Lung (tissue), 12 donors: ENCODE results near the gene SSU72. TPM values are rescaled to one million over a fixed set of nuclear protein-coding genes. Genes with fewer than 3 reads are reported as not detected.

Source experiments
- ATAC-seq: fragments of 200-7000 bp; cut with Tn5 transposase; one replicate; pipeline ENCODE4 v1.9.1; 2020; ENCODE audit warnings: moderate number of reproducible peaks; ENCODE audit not compliant: insufficient read depth, low FRiP score
- DNase-seq, 3 donors: peaks; one replicate each; pipeline ENCODE4 v3.0.0-alpha.2; 2013 to 2017
- H3K27ac ChIP-seq, 2 donors: one replicate each; pipeline ENCODE4 v1.5.1; 2013; ENCODE audit warnings: mild to moderate bottlenecking in 2 of 2, moderate library complexity in 2 of 2, control low read depth in 1 of 2, inconsistent platforms in 1 of 2, low read depth in 1 of 2, low read length in 1 of 2
- H3K27me3 ChIP-seq, 3 donors: one replicate each; pipeline ENCODE4 v1.5.1; 2013; ENCODE audit warnings: low read length in 2 of 3; ENCODE audit not compliant: control insufficient read depth in 3 of 3, insufficient read depth in 3 of 3
- H3K36me3 ChIP-seq, 4 donors: one replicate each; pipeline ENCODE4 v1.5.1; 2013; ENCODE audit warnings: low read length in 4 of 4, mild to moderate bottlenecking in 1 of 4, moderate library complexity in 1 of 4; ENCODE audit not compliant: control insufficient read depth in 4 of 4, insufficient read depth in 4 of 4
- H3K4me1 ChIP-seq, 5 donors: one replicate each; pipeline ENCODE4 v1.5.1; 2013; ENCODE audit warnings: low read length in 5 of 5, mild to moderate bottlenecking in 2 of 5, moderate library complexity in 1 of 5; ENCODE audit not compliant: control insufficient read depth in 5 of 5, insufficient read depth in 5 of 5
- H3K4me3 ChIP-seq: one replicate; pipeline ENCODE4 v1.5.1; 2013; ENCODE audit warnings: mild to moderate bottlenecking, control low read depth, moderate library complexity
- H3K9ac ChIP-seq, 2 donors: one replicate each; pipeline ENCODE4 v1.5.1; 2013; ENCODE audit warnings: low read length in 2 of 2, control low read depth in 1 of 2; ENCODE audit not compliant: insufficient read depth in 1 of 2
- H3K9me3 ChIP-seq, 4 donors: one replicate each; pipeline ENCODE4 v1.5.1; 2013; ENCODE audit warnings: low read length in 3 of 4, mild to moderate bottlenecking in 1 of 4, moderate library complexity in 1 of 4; ENCODE audit not compliant: control insufficient read depth in 4 of 4, insufficient read depth in 3 of 4
- whole genome bisulfite sequencing, 2 donors: extraction: QIAGEN DNeasy Blood & Tissue Kit; methylation state at CpG; one replicate each; pipeline ENCODE4 v1.1.7; 2013; 5-methylcytosine and 5-hydroxymethylcytosine counted together
- polyA plus RNA-seq, 2 donors: library from polyadenylated mRNA; stranded (reverse); fragments of 200-250 nt; gene quantifications; one replicate each; pipeline ENCODE4 v1.2.1, GENCODE V29; 2013
- total RNA-seq, 2 donors: library from RNA; depleted of rRNA in 1 of 2; stranded (reverse); fragments of >200 nt in 1 of 2; gene quantifications; one replicate each; pipeline ENCODE4 v1.2.1, GENCODE V29; 2014 to 2021
- TF ChIP-seq, protein P1 (sequence below): IDR thresholded peaks from 2 replicates; pipeline ENCODE4 v1.5.1; 2012; ENCODE audit warnings: mild to moderate bottlenecking; ENCODE audit errors: control extremely low read depth, extremely low read depth
- donor health status: control.
- donor health status: control.
- donor health status: Bipolar disorder and iron deficiency.
- donor health status: healthy.
- donor health status: DM: yes; HTN: yes; CAD: no.

Gene SSU72
- total and polyA plus RNA-seq, 4 donors: 63.7 to 128 (median 100) TPM

DNA sequence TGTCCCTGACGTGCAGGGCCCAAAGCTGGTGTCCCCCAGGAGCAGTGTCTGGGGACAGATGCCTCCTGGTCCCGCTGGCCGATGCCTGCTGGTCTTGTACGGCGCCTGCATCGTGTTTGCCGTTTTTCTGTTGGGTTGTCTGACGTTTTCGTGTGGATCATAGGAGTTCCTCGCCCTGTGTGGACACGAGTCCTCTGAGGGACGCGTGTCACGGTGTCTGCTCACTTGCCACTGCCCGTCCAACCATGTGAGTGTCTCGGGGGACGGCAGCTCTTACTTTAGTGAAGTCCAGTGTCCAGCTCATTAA, 48.1 kb upstream of the SSU72 start:
- TF ChIP-seq, protein P1, sequence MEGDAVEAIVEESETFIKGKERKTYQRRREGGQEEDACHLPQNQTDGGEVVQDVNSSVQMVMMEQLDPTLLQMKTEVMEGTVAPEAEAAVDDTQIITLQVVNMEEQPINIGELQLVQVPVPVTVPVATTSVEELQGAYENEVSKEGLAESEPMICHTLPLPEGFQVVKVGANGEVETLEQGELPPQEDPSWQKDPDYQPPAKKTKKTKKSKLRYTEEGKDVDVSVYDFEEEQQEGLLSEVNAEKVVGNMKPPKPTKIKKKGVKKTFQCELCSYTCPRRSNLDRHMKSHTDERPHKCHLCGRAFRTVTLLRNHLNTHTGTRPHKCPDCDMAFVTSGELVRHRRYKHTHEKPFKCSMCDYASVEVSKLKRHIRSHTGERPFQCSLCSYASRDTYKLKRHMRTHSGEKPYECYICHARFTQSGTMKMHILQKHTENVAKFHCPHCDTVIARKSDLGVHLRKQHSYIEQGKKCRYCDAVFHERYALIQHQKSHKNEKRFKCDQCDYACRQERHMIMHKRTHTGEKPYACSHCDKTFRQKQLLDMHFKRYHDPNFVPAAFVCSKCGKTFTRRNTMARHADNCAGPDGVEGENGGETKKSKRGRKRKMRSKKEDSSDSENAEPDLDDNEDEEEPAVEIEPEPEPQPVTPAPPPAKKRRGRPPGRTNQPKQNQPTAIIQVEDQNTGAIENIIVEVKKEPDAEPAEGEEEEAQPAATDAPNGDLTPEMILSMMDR: no peak
- Histone ChIP-seq H3K27me3 (no peaks in the 10 kb centered on the region), H3K27ac (no peak overlapping the region), H3K9me3 (no peaks in the 10 kb centered on the region), H3K4me1 (peaks cover 0 to 9% (median 0%) of the 10 kb centered on the region in 5 donors), H3K36me3 (peaks cover 0 to 23% (median 13%) of the 10 kb centered on the region in 4 donors), H3K9ac (no peak overlapping the region), H3K4me3 (no peak overlapping the region)
- ATAC-seq (no peak), DNase-seq (no peak)
- 93 to 96% methylated on average over 17 of the region's 17 CpGs for WGBS, 2 donors

DNA sequence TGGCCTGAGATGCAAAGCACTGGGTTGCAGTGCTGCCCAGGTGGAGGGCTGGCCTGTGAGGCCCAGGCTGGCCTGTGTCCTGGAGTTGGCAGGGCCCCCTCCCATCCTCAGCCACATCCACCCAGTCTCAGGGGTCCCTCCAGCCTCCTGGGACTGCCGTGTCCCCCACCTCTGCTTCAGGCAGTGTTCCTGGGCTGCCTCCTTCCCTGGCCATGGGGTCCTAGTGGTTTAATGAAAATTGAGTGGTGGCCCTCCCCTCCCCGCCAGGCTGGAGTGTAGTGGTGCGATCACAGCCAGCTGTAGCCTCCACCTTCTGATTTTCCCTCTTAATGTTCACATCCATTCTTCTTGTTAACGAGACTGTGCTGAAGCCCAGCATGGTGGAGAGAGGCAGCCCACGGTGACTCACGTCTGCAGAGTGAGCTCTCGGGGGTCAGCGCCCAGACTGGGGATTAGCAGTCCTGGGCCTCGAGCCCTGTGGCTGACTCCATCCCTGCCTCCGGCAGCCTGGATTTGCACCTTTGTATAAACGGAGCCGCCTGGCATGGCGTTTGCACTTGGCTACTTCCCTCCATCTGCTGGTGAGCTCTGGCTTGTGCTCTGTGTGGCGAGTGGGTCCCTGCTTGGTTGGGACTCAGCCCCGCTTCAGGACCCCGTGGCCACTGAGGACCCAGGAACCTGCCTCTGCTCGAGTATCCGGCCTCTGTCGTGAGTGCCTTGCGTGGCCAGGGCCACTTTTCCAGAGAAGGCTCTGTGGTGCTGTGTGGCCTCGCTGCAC, 47.5 kb upstream of the SSU72 start:
- no peak for DNase-seq
- no peak overlapping the region for H3K27ac ChIP-seq
- WGBS, 2 donors: 87 to 94% methylated on average over 21 of the region's 21 CpGs
- no peak overlapping the region for H3K9ac ChIP-seq
- no peak for ATAC-seq
- peaks cover 0 to 11% (median 0%) of the 10 kb centered on the region in 5 donors for H3K4me1 ChIP-seq
- TF ChIP-seq, protein P1: no peak
- H3K27me3 ChIP-seq: no peaks in the 10 kb centered on the region
- peaks cover 0 to 21% (median 14%) of the 10 kb centered on the region in 4 donors for H3K36me3 ChIP-seq
- no peak overlapping the region for H3K4me3 ChIP-seq
- no peaks in the 10 kb centered on the region for H3K9me3 ChIP-seq

DNA sequence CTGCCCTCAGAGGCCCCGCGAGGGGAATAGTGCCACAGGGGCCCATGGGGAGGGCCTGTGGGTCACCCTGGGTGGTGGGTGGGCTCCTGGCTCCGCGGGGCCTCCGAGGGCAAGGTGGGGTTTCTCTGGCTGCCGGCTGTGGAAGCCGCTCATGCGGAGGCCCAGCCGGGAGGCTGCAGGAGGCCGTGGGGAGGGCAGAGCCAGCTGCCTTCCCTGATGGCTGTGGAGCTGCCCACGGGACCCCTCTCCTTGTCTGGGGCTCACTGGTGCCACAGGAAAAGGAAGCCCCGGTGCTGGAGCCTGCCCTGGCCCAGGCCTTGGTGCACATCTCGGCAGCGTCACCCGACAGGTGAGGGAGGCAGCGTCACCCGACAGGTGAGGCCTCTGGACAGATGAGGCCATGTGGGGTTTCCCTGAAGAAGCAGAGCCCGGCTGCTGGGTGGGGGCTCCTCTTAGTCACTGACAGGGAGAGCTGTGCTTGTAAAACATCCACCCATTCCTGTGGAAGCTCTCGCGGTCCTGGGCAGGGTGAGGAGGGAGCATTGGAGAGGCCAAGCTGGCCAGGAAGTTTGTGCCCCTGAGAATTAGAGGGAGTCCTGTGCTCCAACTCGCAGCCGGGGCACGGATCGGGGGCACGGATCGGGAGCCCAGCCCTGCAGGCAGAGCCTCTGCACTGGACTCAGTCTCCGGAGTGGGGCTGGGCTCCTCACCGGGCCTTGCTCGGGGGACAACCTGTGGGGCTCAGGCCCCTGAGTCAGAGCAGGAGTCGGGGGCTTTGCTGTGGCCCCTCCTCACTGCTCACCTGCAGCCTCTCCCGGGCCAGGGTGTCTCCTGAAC, 46.7 kb upstream of the SSU72 start:
- Histone ChIP-seq H3K4me1 (peaks cover 0 to 20% (median 7%) of the 10 kb centered on the region in 5 donors), H3K27me3 (no peaks in the 10 kb centered on the region), H3K9ac (no peak overlapping the region), H3K36me3 (peaks cover 0 to 15% (median 13%) of the 10 kb centered on the region in 4 donors), H3K4me3 (no peak overlapping the region), H3K9me3 (no peaks in the 10 kb centered on the region), H3K27ac (no peak overlapping the region)
- TF ChIP-seq, protein P1: no peak
- no peak for ATAC-seq
- DNase-seq: no peak
- 91 to 92% methylated on average over 28 to 31 of the region's 31 CpGs for WGBS, 2 donors
